B cell (primary cell): ENCODE data around the gene MED12L. TPM values are rescaled to one million over a fixed set of nuclear protein-coding genes. Genes with fewer than 3 reads are reported as not detected.

Source experiments
- ATAC-seq: fragments of 200-7000 bp; cut with Tn5 transposase; one replicate; pipeline ENCODE4 v1.10.0; 2021; ENCODE audit warnings: low read depth, mild to moderate bottlenecking, moderate number of reproducible peaks, moderate library complexity
- CTCF ChIA-PET: fragments of 350-600 bp; sonication (Branson Sonifier 250); formaldehyde crosslinking; loops from one replicate; lab custom pipeline; 2021; ENCODE audit warnings: antibody characterized with exemption, inconsistent platforms; lab: Charles Lee
- POLR2A ChIA-PET: fragments of 350-600 bp; sonication (Branson Sonifier 250); formaldehyde crosslinking; loops from one replicate; lab custom pipeline; 2021; ENCODE audit warnings: antibody characterized with exemption; lab: Charles Lee
- DNase-seq: peaks from one replicate; pipeline ENCODE4 v3.0.0; 2013
- H2AFZ ChIP-seq: 2 replicates; pipeline ENCODE4 v1.6.1; 2012; ENCODE audit warnings: mild to moderate bottlenecking, low read depth, low read length; ENCODE audit not compliant: insufficient read depth, poor library complexity, severe bottlenecking
- H3K27ac ChIP-seq, 2 donors: 1 replicate in 1 of 2; 2 replicates in 1 of 2; pipeline ENCODE4 v1.5.1; 2012 to 2013; ENCODE audit warnings: low read length in 2 of 2, mild to moderate bottlenecking in 2 of 2, moderate library complexity in 1 of 2
- H3K27me3 ChIP-seq, 4 experiments: fragments of 200-600 bp in 1 of 4; sonication (generic) in 1 of 4; replicated peaks in 1 of 4; 1 replicate in 2 of 4; 2 replicates in 2 of 4; pipeline versions ENCODE4 v1.6.1 to v1.7.0; 2013 to 2016; ENCODE audit warnings: low read length in 3 of 4, mild to moderate bottlenecking in 2 of 4, mixed read lengths in 1 of 4, moderate library complexity in 1 of 4; ENCODE audit not compliant: insufficient read depth in 4 of 4, control insufficient read depth in 3 of 4; ENCODE audit errors: control extremely low read depth in 1 of 4
- H3K36me3 ChIP-seq, 2 experiments: replicated peaks in 1 of 2; 1 replicate in 1 of 2; 2 replicates in 1 of 2; pipeline versions ENCODE4 v1.6.1 to v1.7.1; 2013; ENCODE audit warnings: low read length in 1 of 2; ENCODE audit not compliant: insufficient read depth in 2 of 2, control insufficient read depth in 1 of 2; ENCODE audit errors: control extremely low read depth in 1 of 2, extremely low read depth in 1 of 2
- H3K4me1 ChIP-seq, 2 donors: fragments of 200-600 bp in 1 of 2; sonication (generic) in 1 of 2; 1 replicate in 1 of 2; 2 replicates in 1 of 2; pipeline versions ENCODE4 v1.5.1 to v1.6.1; 2013 to 2017; ENCODE audit warnings: low read length in 2 of 2; ENCODE audit not compliant: control insufficient read depth in 2 of 2, insufficient read depth in 2 of 2
- H3K4me2 ChIP-seq: replicated peaks from 2 replicates; pipeline ENCODE3; 2012; ENCODE audit warnings: mild to moderate bottlenecking, low read depth, low read length; ENCODE audit not compliant: poor library complexity, severe bottlenecking
- H3K4me3 ChIP-seq, 5 experiments: fragments of 200-600 bp in 1 of 5; sonication (generic) in 1 of 5; 1 replicate in 3 of 5; 2 replicates in 2 of 5; pipeline versions ENCODE4 v1.5.1 to v1.7.0; 2011 to 2016; ENCODE audit warnings: low read length in 4 of 5, mild to moderate bottlenecking in 4 of 5, low read depth in 2 of 5, control low read depth in 1 of 5, moderate library complexity in 1 of 5; ENCODE audit not compliant: insufficient read depth in 1 of 5; ENCODE audit errors: control extremely low read depth in 1 of 5, extremely low read depth in 1 of 5
- H3K79me2 ChIP-seq: fragments of 200-600 bp; sonication (generic); one replicate; pipeline ENCODE4 v1.6.0; 2016; ENCODE audit warnings: low read length; ENCODE audit not compliant: control insufficient read depth, insufficient read depth
- H3K9ac ChIP-seq: fragments of 200-600 bp; sonication (generic); 2 replicates; pipeline ENCODE4 v1.6.1; 2017; ENCODE audit warnings: mild to moderate bottlenecking, low read length, moderate library complexity
- H3K9me3 ChIP-seq, 3 donors: one replicate each; pipeline versions ENCODE4 v1.6.1 to v1.7.1; 2013; ENCODE audit warnings: low read length in 2 of 3; ENCODE audit not compliant: control insufficient read depth in 2 of 3, insufficient read depth in 1 of 3; ENCODE audit errors: control extremely low read depth in 1 of 3
- H4K20me1 ChIP-seq: 2 replicates; pipeline ENCODE4 v1.6.0; 2012; ENCODE audit warnings: mild to moderate bottlenecking, low read length; ENCODE audit not compliant: insufficient read depth, control insufficient read depth, poor library complexity, severe bottlenecking
- H3K27ac Mint-ChIP-seq: one replicate; pipeline ENCODE4 v1.8.0; 2021; ENCODE audit warnings: mixed read lengths
- H3K27me3 Mint-ChIP-seq: one replicate; pipeline ENCODE4 v1.8.0; 2021; ENCODE audit warnings: mixed read lengths
- H3K4me1 Mint-ChIP-seq: one replicate; pipeline ENCODE4 v1.8.0; 2021; ENCODE audit warnings: mixed read lengths
- H3K4me3 Mint-ChIP-seq: one replicate; pipeline ENCODE4 v1.8.0; 2021; ENCODE audit warnings: mixed read lengths
- H3K9me3 Mint-ChIP-seq: one replicate; pipeline ENCODE4 v1.8.0; 2022; ENCODE audit warnings: mixed read lengths; ENCODE audit not compliant: insufficient read depth
- EZH2 ChIP-seq: IDR thresholded peaks from 2 replicates; pipeline ENCODE4 v1.6.1; 2012; ENCODE audit warnings: borderline replicate concordance, low read depth, mild to moderate bottlenecking, moderate library complexity, low read length; ENCODE audit not compliant: insufficient read depth, poor library complexity, severe bottlenecking
- WGBS: methylation state at CpG from one replicate; pipeline ENCODE4 v1.1.5; 2013; ENCODE audit warnings: missing lambda C conversion rate; ENCODE audit not compliant: insufficient coverage; 5-methylcytosine and 5-hydroxymethylcytosine counted together
- intact Hi-C: fragments of 100-400 bp; cut with micrococcal nuclease; formaldehyde crosslinking; loops from one replicate; pipeline ENCODE4 v1.10.0; 2022
- polyA plus RNA-seq: library from polyadenylated mRNA; depleted of rRNA; stranded (reverse); fragments of >200 nt; gene quantifications from 2 replicates; pipeline ENCODE4 v1.2.3, GENCODE V29; 2012
- total RNA-seq, 2 donors: library from RNA; stranded (reverse); fragments of 120-200 nt in 1 of 2; gene quantifications; 1 replicate in 1 of 2; 2 replicates in 1 of 2; pipeline versions ENCODE4 v1.2.3 to v1.2.4, GENCODE V29; 2013 to 2022
- TF ChIP-seq, protein P1 (sequence below): fragments of 200-600 bp; IDR thresholded peaks from one replicate; pipeline ENCODE4 v1.8.0; 2022; ENCODE audit warnings: antibody characterized with exemption, mild to moderate bottlenecking

The MED12L gene
- total and polyA plus RNA-seq, 2 donors (not counting 1 experiment from before 2014, with no cell fraction given) = 0.07 to 0.30 TPM

DNA sequence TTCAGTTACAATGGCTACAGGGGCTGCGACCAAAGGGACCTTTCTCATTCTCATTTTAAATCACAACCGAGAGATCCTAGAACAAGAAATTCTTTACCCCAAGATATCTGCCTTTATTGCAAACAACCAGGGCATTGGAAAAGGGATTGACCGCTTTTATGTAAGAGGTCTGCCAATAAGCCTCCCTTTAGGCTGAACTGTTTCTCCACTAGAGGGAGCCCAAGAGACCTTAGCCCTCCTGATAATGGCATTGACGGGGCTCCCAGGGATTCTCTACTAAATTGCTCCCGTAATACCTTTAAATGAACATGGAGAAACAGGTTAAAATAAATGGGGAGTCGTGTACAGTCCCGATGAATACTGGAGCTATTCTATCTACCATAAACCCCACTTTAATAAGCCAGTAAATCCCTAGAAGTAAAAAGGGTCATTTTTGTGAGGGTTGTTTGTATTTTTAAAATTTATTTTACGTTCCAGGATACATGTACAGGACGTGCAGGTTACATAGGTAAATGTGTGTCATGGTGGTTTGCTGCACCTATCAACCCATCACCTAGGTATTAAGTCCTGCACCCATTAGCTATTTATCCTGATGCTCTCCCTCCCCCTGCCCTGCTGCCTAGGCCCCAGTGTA, 382.9 kb downstream of the MED12L start:
- WGBS = 48% methylated on average over 3 of the region's 9 CpGs
- Histone ChIP-seq H3K4me3 (no peak overlapping the region), H4K20me1 (no peaks in the 10 kb centered on the region), H3K4me1 (peaks cover 0 to 6% of the 10 kb centered on the region in 2 donors), H3K27ac (no peak overlapping the region), H3K79me2 (no peaks in the 10 kb centered on the region), H3K9me3 (no peaks in the 10 kb centered on the region), H3K9ac (no peak overlapping the region), H3K27me3 (no peaks in the 10 kb centered on the region), H2AFZ (no peak overlapping the region), H3K36me3 (no peaks in the 10 kb centered on the region), H3K4me2 (no peak overlapping the region)
- ChIA-PET POLR2A (interaction anchor here (0.6 kb wide), 1 partner anchor 159 kb away, joined by 3 read pairs; no protein-coding TSS in a partner anchor), CTCF (interaction anchor here (0.8 to 4.3 kb wide), 19 partner anchors 9 to 1106 kb away, joined by 3 to 32 read pairs (median 6); partner anchors contain the start of gene P2RY12)
- H3K4me1 Mint-ChIP-seq = peaks cover 9% of the 10 kb centered on the region
- DNase-seq (peak; percentile 62), ATAC-seq (peak; percentile 58)
- no peak overlapping the region for H3K27ac Mint-ChIP-seq
- intact Hi-C loops = loop anchor here (1.0 to 2.0 kb wide), 2 partner anchors 90 to 450 kb away; no protein-coding TSS in a partner anchor
- H3K4me3 Mint-ChIP-seq = no peak overlapping the region
- peaks cover 5% of the 10 kb centered on the region for H3K27me3 Mint-ChIP-seq
- TF ChIP-seq, protein P1, sequence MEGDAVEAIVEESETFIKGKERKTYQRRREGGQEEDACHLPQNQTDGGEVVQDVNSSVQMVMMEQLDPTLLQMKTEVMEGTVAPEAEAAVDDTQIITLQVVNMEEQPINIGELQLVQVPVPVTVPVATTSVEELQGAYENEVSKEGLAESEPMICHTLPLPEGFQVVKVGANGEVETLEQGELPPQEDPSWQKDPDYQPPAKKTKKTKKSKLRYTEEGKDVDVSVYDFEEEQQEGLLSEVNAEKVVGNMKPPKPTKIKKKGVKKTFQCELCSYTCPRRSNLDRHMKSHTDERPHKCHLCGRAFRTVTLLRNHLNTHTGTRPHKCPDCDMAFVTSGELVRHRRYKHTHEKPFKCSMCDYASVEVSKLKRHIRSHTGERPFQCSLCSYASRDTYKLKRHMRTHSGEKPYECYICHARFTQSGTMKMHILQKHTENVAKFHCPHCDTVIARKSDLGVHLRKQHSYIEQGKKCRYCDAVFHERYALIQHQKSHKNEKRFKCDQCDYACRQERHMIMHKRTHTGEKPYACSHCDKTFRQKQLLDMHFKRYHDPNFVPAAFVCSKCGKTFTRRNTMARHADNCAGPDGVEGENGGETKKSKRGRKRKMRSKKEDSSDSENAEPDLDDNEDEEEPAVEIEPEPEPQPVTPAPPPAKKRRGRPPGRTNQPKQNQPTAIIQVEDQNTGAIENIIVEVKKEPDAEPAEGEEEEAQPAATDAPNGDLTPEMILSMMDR = peak; percentile 89
- TF ChIP-seq EZH2 = no peak
- no peaks in the 10 kb centered on the region for H3K9me3 Mint-ChIP-seq

DNA sequence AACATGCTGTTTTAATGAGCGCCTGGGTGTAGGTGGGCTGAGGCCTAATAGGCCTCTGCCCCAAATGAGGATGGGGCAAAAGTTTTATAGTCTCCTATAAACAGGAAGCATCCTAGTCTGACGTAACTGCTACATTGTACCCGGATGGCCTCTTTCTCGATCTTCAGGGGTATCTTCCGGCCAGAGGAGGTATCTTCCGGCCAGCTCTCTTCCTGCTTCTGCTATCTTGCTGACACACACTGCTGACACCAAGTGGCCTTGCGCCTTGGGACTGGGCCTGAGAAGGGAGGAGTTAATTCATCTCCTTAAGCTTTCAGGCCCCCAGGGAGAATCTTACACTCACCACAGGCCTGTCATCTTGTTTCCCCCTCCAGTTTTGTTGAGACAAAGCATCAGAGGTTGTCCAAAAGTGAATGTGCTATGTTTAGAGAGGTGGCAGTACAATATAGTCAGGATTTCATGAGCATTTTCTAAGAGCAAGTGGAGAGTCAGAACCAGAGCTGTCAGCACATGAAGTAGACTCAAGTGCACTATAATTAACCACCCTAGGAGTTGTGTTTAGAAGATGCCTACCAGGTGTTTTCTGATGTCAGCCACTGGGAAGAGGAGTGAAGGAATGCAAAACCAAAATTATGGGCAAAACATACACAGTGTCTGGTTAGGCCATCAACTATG, 391.0 kb downstream of the MED12L start:
- Histone ChIP-seq H3K27ac (no peak overlapping the region), H3K4me3 (no peak overlapping the region), H2AFZ (no peak overlapping the region), H3K9me3 (peaks cover 0 to 13% (median 0%) of the 10 kb centered on the region in 3 donors), H3K9ac (no peak overlapping the region), H3K4me1 (no peaks in the 10 kb centered on the region), H4K20me1 (no peaks in the 10 kb centered on the region), H3K4me2 (no peak overlapping the region), H3K27me3 (no peaks in the 10 kb centered on the region), H3K79me2 (no peaks in the 10 kb centered on the region), H3K36me3 (no peaks in the 10 kb centered on the region)
- intact Hi-C loops = no loop called here
- Mint-ChIP-seq H3K4me3 (no peak overlapping the region), H3K9me3 (no peaks in the 10 kb centered on the region), H3K4me1 (no peaks in the 10 kb centered on the region), H3K27ac (no peak overlapping the region), H3K27me3 (peaks cover 7% of the 10 kb centered on the region)
- DNase-seq (no peak), ATAC-seq (no peak)
- CTCF ChIA-PET = interaction anchor here (1.4 to 1.5 kb wide), 2 partner anchors 8 to 362 kb away, joined by 4 to 8 read pairs; no protein-coding TSS in a partner anchor
- no peak for TF ChIP-seq EZH2
- TF ChIP-seq, protein P1 = no peak
- POLR2A ChIA-PET = no interaction called here
- WGBS = 91% methylated on average over 4 of the region's 7 CpGs
